Ovary (tissue), 9 donors: ENCODE measurements around the gene TSEN34. TPM values are rescaled to one million over a fixed set of nuclear protein-coding genes. Genes with fewer than 3 reads are reported as not detected.
"Not testable (repeated sequence)": the region's sequence is repeated elsewhere in the genome, so short reads cannot be mapped to it uniquely, and the experiment has no call there.

Experiments used
- DNase-seq, 5 donors: peaks; one replicate each; pipeline ENCODE4 v3.0.0-alpha.2; 2019 to 2020
- H3K27ac ChIP-seq, 2 donors: fragments of 200-600 bp; one replicate each; pipeline versions ENCODE4 v1.5.1 to v1.8.0; 2019 to 2022
- H3K27me3 ChIP-seq: fragments of 200-600 bp; one replicate; pipeline ENCODE4 v1.8.0; 2022
- H3K36me3 ChIP-seq: fragments of 200-600 bp; sonication (generic); one replicate; pipeline ENCODE4 v1.5.1; 2019
- H3K4me1 ChIP-seq: one replicate; pipeline ENCODE4 v1.8.1; 2013; ENCODE audit warnings: mild to moderate bottlenecking, moderate library complexity; ENCODE audit not compliant: insufficient read depth
- H3K4me3 ChIP-seq: fragments of 200-600 bp; sonication (generic); one replicate; pipeline ENCODE4 v1.5.1; 2017
- H3K9me3 ChIP-seq, 2 donors: fragments of 200-600 bp in 1 of 2; sonication (generic) in 1 of 2; one replicate each; pipeline versions ENCODE4 v1.5.1 to v1.8.1; 2013 to 2019; ENCODE audit warnings: mild to moderate bottlenecking in 1 of 2, moderate library complexity in 1 of 2
- EP300 ChIP-seq: sonication (generic); formaldehyde crosslinking; IDR thresholded peaks from one replicate; pipeline ENCODE4 v1.6.1; 2017; ENCODE audit warnings: antibody characterized with exemption
- POLR2A ChIP-seq: fragments of 450-650 bp; IDR thresholded peaks from one replicate; pipeline ENCODE4 v1.6.1; 2017; ENCODE audit warnings: antibody characterized with exemption, mild to moderate bottlenecking, moderate library complexity
- WGBS, 3 donors: extraction: QIAGEN DNeasy Blood & Tissue Kit in 1 of 3; methylation state at CpG; one replicate each; pipeline versions ENCODE4 v1.1.5 to v1.1.7; 2013 to 2017; 5-methylcytosine and 5-hydroxymethylcytosine counted together
- intact Hi-C, 4 donors: fragments of 100-400 bp; cut with DNase I; formaldehyde crosslinking; loops; one replicate each; pipeline versions ENCODE4 v1.11.0 to v1.15.1; 2022 to 2023
- polyA plus RNA-seq, 2 donors: library from polyadenylated mRNA; stranded (reverse); fragments of 200-250 nt in 1 of 2; fragments of 350-450 nt in 1 of 2; fragmentation: Illumina TruSeq in 1 of 2; extraction: RNeasy Lipid Tissue Mini Kit (QIAGEN cat#74804) in 1 of 2; gene quantifications; one replicate each; pipeline ENCODE4 v1.2.3, GENCODE V29; 2013 to 2014
- total RNA-seq, 7 donors: library from RNA; depleted of rRNA in 2 of 7; stranded (reverse); fragments of >200 nt in 2 of 7; fragmentation: NEBNext Ultra II Directional in 3 of 7; extraction: Animal tissue kit (Norgen Biotek cat#: 25700) in 3 of 7; gene quantifications; one replicate each; pipeline versions ENCODE4 v1.1.0 to v1.2.4, GENCODE V29; 2016 to 2023
- TF ChIP-seq, protein P1 (sequence below), 3 donors: fragments of 450-650 bp in 2 of 3; fragments of 200-600 bp in 1 of 3; IDR thresholded peaks; one replicate each; pipeline versions ENCODE4 v1.5.1 to v1.8.0; 2016 to 2022; ENCODE audit warnings: antibody characterized with exemption in 3 of 3, mild to moderate bottlenecking in 1 of 3
- donor health status: DM: no; HTN: no; CAD: no; lungs with moderate emphysema.
- donor health status: DM: no; HTN: no; CAD: no.
- donor health status: Bipolar disorder and iron deficiency.
- donor health status: DM: yes; HTN: yes; CAD: no.
- donor health status: DM: no; HTN: no; CAD: no.
- donor health status: DM: yes; HTN: yes; CAD: no.

The TSEN34 gene
- total and polyA plus RNA-seq, 9 donors: 12.5 to 98.8 (median 56.2) TPM

DNA sequence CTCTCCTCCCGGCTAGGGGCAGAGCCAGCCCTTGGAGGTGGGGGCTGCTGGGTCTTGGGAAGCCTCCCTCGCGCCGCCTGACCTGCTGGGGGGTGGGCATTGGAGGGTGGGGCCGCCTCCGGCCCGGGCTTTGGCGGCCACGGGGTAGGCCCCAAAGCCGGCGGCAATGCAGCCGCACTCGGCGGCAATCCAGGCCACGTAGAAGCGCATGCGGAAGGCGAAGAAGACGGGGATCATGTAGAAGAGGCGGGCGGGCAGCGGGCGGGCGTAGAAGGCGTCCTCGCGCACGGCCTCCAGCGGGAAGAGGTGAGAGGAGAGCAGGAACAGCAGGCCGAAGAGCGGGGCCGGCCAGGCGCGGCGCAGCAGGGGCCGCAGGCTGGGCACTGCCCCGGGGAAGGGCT lies 10.4 kb upstream of the TSEN34 start:
- no peak overlapping the region for H3K27ac ChIP-seq
- no peak for DNase-seq
- H3K27me3 ChIP-seq: no peaks in the 10 kb centered on the region
- 91 to 94% (median 91%) methylated on average over 37 of the region's 37 CpGs for WGBS, 3 donors
- H3K36me3 ChIP-seq: no peaks in the 10 kb centered on the region
- H3K9me3 ChIP-seq: no peaks in the 10 kb centered on the region
- H3K4me1 ChIP-seq: no peaks in the 10 kb centered on the region
- no peak overlapping the region for H3K4me3 ChIP-seq
- intact Hi-C loops: no loop called here
- TF ChIP-seq EP300 (no peak), POLR2A (no peak)
- TF ChIP-seq, protein P1, sequence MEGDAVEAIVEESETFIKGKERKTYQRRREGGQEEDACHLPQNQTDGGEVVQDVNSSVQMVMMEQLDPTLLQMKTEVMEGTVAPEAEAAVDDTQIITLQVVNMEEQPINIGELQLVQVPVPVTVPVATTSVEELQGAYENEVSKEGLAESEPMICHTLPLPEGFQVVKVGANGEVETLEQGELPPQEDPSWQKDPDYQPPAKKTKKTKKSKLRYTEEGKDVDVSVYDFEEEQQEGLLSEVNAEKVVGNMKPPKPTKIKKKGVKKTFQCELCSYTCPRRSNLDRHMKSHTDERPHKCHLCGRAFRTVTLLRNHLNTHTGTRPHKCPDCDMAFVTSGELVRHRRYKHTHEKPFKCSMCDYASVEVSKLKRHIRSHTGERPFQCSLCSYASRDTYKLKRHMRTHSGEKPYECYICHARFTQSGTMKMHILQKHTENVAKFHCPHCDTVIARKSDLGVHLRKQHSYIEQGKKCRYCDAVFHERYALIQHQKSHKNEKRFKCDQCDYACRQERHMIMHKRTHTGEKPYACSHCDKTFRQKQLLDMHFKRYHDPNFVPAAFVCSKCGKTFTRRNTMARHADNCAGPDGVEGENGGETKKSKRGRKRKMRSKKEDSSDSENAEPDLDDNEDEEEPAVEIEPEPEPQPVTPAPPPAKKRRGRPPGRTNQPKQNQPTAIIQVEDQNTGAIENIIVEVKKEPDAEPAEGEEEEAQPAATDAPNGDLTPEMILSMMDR (IDR thresholded peaks at IDR 0.05): no peak

DNA sequence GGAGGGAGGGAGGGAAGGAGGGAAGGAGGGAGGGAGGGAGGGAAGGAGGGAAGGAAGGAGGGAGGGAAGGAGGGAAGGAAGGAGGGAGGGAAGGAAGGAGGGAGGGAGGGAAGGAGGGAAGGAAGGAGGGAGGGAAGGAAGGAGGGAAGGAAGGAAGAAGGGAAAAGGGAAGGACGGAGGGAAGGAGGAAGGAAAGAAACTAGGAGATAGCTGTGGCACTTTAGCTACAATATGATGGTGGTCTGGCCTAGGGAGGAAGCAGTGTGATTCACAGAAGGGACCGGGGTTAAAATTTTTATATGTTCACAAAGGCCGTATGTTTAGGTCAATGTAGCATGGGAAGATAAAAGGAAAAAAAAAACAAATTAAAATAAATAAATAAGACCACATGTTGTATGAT lies 9.2 kb upstream of the TSEN34 start:
- intact Hi-C loops, H3K9me3 ChIP-seq, H3K27me3 ChIP-seq, DNase-seq, H3K4me3 ChIP-seq, H3K27ac ChIP-seq, H3K4me1 ChIP-seq, H3K36me3 ChIP-seq: not testable (repeated sequence)
- WGBS, 3 donors: 87 to 93% (median 91%) methylated on average over 3 of the region's 3 CpGs

DNA sequence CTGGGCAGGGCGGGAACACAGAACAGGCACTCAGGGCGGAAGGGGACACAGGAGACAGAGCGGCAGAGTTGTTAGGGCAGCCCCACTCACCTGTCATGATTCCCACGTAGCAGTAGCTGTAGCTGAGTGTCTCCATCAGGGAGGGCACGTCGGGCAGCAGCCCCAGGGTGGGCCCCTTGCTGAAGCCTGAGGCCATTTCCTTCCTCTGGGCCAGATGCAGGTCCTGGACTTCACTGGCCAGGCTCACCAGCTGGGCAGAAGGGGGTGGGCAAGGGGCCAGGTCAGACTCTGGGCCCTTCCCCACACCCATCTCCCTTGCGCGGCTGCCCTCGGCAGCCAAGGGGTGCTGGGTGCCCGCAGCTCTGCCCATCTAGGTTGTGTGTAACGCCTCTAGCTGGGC lies 7.7 kb upstream of the TSEN34 start:
- Histone ChIP-seq H3K27ac (no peak overlapping the region), H3K4me1 (no peaks in the 10 kb centered on the region), H3K36me3 (no peaks in the 10 kb centered on the region), H3K27me3 (no peaks in the 10 kb centered on the region), H3K9me3 (no peaks in the 10 kb centered on the region), H3K4me3 (no peak overlapping the region)
- DNase-seq: no peak
- TF ChIP-seq, protein P1 (IDR thresholded peaks at IDR 0.05): no peak
- intact Hi-C loops: no loop called here
- 89 to 95% (median 89%) methylated on average over 11 of the region's 11 CpGs for WGBS, 3 donors

DNA sequence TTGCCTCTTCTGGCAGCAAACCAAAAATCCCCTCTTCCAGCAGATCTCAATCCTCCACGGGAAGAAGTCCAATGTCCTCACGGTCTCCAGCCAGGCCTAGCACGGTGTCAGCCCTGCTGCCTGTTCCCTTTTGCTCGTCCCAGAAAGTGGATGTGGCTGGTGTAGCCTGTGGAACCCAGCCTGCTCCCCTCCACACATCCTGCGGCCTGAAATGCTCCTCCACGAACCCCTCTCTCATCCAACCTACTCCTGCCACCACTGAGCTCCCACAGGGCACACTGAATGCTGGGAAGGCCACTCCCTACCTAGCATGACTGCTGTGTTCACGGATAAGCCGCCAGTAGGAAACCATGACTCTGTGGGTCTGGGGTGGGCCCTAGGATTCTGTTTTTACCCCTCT lies 4.8 kb upstream of the TSEN34 start:
- Histone ChIP-seq H3K27me3 (no peaks in the 10 kb centered on the region), H3K27ac (no peak overlapping the region), H3K9me3 (no peaks in the 10 kb centered on the region), H3K4me3 (no peak overlapping the region), H3K4me1 (no peaks in the 10 kb centered on the region), H3K36me3 (no peaks in the 10 kb centered on the region)
- intact Hi-C loops: no loop called here
- 80 to 85% (median 83%) methylated on average over 8 of the region's 8 CpGs for WGBS, 3 donors
- no peak for DNase-seq
- TF ChIP-seq POLR2A: no peak

DNA sequence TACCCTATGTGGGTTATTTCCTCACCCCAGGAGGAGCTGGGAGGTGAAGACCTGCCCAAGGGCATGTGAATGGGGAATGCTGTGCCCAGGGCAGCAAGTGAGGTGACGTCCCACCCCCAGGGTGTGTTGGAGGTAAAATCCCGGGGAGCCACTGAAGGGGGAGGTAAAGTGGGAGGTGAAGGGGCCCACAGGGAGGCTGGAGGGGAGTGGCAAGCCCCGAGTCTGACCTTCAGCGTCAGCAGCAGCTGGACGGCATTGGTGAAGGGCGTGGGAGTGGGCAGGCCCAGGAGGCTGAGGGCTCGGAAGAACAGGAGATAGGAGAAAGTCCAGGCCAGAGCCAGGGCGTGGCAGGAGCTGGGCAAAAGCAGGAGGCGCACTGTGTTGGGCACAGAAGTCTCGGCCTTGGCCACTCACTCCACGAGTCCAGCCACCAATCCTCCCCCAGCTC lies 4.2 kb upstream of the TSEN34 start:
- 57 to 58% (median 58%) methylated on average over 11 of the region's 11 CpGs for WGBS, 3 donors
- H3K4me3 ChIP-seq: no peak overlapping the region
- TF ChIP-seq, protein P1 (IDR thresholded peaks at IDR 0.05): no peak
- TF ChIP-seq EP300 (no peak), POLR2A (no peak)
- H3K4me1 ChIP-seq: peaks cover 2% of the 10 kb centered on the region
- no peaks in the 10 kb centered on the region for H3K9me3 ChIP-seq
- DNase-seq: no peak
- no peaks in the 10 kb centered on the region for H3K27me3 ChIP-seq
- intact Hi-C loops: no loop called here
- H3K36me3 ChIP-seq: no peaks in the 10 kb centered on the region
- no peak overlapping the region for H3K27ac ChIP-seq
